ENCODE data around the gene EEFSEC. TPM values are rescaled to one million over a fixed set of nuclear protein-coding genes. Genes with fewer than 3 reads are reported as not detected.

EEFSEC gene
- polyA plus RNA-seq, 1 donor (not counting 4 experiments of a cell fraction or from before 2014, with no cell fraction given), result 8.7 TPM

DNA sequence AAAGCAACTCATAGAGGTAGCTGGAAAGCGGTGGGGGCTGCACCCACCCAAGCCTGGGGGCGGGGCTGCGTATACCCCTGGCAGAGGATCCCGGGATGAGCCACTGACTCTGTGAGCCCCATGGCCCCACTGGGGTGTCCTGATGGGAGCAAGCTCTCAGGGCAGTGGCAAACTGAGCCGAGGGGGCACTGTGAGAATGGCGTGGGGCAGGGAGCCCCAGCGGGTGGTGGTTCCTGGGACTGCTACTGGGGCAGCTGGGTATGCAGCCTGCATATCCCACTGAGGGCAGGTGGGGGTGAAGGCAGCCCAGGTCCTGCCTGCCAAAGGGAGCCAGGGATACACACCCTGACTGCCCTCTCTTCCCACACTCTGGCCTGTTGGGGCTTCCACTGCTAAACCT, 254.0 kb downstream of the EEFSEC start:
- H3K4me1 ChIP-seq (ENCODE audit: control insufficient read depth, extremely low read depth, insufficient read depth, low read length), result no peaks in the 10 kb centered on the region
- dilution Hi-C loops (cut with MboI; ENCODE audit: extremely low pct_ligation_motif_present, low sequenced_read_pairs), result no loop called here
- no peak for FAIRE-seq

GRCh38 chr3:128408012-128408692, 254.9 kb downstream of the EEFSEC start:
- no peak for FAIRE-seq
- H3K9ac ChIP-seq (ENCODE audit: control insufficient read depth, extremely low read depth, insufficient read depth, low read length), result no peak overlapping the region
- dilution Hi-C loops (cut with MboI; ENCODE audit: extremely low pct_ligation_motif_present, low sequenced_read_pairs), result no loop called here

More for the DNA sequence above, 254.0 kb downstream of the EEFSEC start:
- Histone ChIP-seq H3K4me2 (ENCODE audit: control insufficient read depth, extremely low read depth, insufficient read depth, low read depth, low read length) (no peak overlapping the region), H3K9ac (ENCODE audit: control insufficient read depth, extremely low read depth, insufficient read depth, low read length) (no peak overlapping the region), H2AFZ (ENCODE audit: control insufficient read depth, low read length) (no peak overlapping the region), H3K27ac (ENCODE audit: control insufficient read depth, insufficient read depth, low read length) (no peak overlapping the region), H4K20me1 (ENCODE audit: control insufficient read depth, extremely low read depth, insufficient read depth, low read length) (no peaks in the 10 kb centered on the region), H3K9me1 (ENCODE audit: control insufficient read depth, extremely low read depth, insufficient read depth, low read length) (no peaks in the 10 kb centered on the region), H3K9me3 (ENCODE audit: control insufficient read depth, low read depth, low read length) (no peaks in the 10 kb centered on the region), H3K36me3 (ENCODE audit: control insufficient read depth in 2 of 2, extremely low read depth in 1 of 2, insufficient read depth in 2 of 2, low read length in 2 of 2) (no peaks in the 10 kb centered on the region), H3K27me3 (ENCODE audit: control insufficient read depth, extremely low read depth, insufficient read depth, low read length) (no peaks in the 10 kb centered on the region), H3K79me2 (ENCODE audit: control insufficient read depth, insufficient read depth, low read length) (no peaks in the 10 kb centered on the region), H3K4me3 (ENCODE audit: control insufficient read depth in 2 of 3, extremely low read depth in 1 of 3, insufficient read depth in 2 of 3, low read depth in 1 of 3, low read length in 3 of 3) (no peak overlapping the region)
- TF ChIP-seq EZH2 (IDR thresholded peaks at IDR 0.05; ENCODE audit: low read length) (no peak), CTCF (optimal IDR thresholded peaks at IDR 0.05 in 1 of 3, IDR thresholded peaks at IDR 0.05 in 1 of 3, conservative IDR thresholded peaks at IDR 0.05 in 1 of 3; ENCODE audit: extremely low read depth in 1 of 3, insufficient read depth in 2 of 3, low read length in 3 of 3) (no peak)
- DNase-seq (ENCODE audit: low read depth, low spot score), result no peak

More at GRCh38 chr3:128408012-128408692, 254.9 kb downstream of the EEFSEC start:
- H4K20me1 ChIP-seq (ENCODE audit: control insufficient read depth, extremely low read depth, insufficient read depth, low read length), result no peaks in the 10 kb centered on the region
- H3K4me2 ChIP-seq (ENCODE audit: control insufficient read depth, extremely low read depth, insufficient read depth, low read depth, low read length), result no peak overlapping the region
- TF ChIP-seq CTCF (optimal IDR thresholded peaks at IDR 0.05 in 1 of 3, IDR thresholded peaks at IDR 0.05 in 1 of 3, conservative IDR thresholded peaks at IDR 0.05 in 1 of 3; ENCODE audit: extremely low read depth in 1 of 3, insufficient read depth in 2 of 3, low read length in 3 of 3) (no peak), EZH2 (IDR thresholded peaks at IDR 0.05; ENCODE audit: low read length) (no peak)
- no peak for DNase-seq (ENCODE audit: low read depth, low spot score)
- no peak overlapping the region for H3K4me3 ChIP-seq (ENCODE audit: control insufficient read depth in 2 of 3, extremely low read depth in 1 of 3, insufficient read depth in 2 of 3, low read depth in 1 of 3, low read length in 3 of 3)
- no peaks in the 10 kb centered on the region for H3K36me3 ChIP-seq (ENCODE audit: control insufficient read depth in 2 of 2, extremely low read depth in 1 of 2, insufficient read depth in 2 of 2, low read length in 2 of 2)
- no peaks in the 10 kb centered on the region for H3K79me2 ChIP-seq (ENCODE audit: control insufficient read depth, insufficient read depth, low read length)
- H3K27me3 ChIP-seq (ENCODE audit: control insufficient read depth, extremely low read depth, insufficient read depth, low read length), result no peaks in the 10 kb centered on the region
- H3K9me3 ChIP-seq (ENCODE audit: control insufficient read depth, low read depth, low read length), result no peaks in the 10 kb centered on the region
- no peaks in the 10 kb centered on the region for H3K9me1 ChIP-seq (ENCODE audit: control insufficient read depth, extremely low read depth, insufficient read depth, low read length)
- H3K4me1 ChIP-seq (ENCODE audit: control insufficient read depth, extremely low read depth, insufficient read depth, low read length), result no peaks in the 10 kb centered on the region
- H2AFZ ChIP-seq (ENCODE audit: control insufficient read depth, low read length), result no peak overlapping the region
- H3K27ac ChIP-seq (ENCODE audit: control insufficient read depth, insufficient read depth, low read length), result no peak overlapping the region
